Testis (tissue), 3 donors: ENCODE results near the gene MACROH2A1. TPM values are rescaled to one million over a fixed set of nuclear protein-coding genes. Genes with fewer than 3 reads are reported as not detected.

Experiments used
- DNase-seq: peaks from one replicate; pipeline ENCODE4 v3.0.0-alpha.2; 2019
- H3K27ac ChIP-seq, 2 donors: fragments of 200-600 bp; sonication (generic); one replicate each; pipeline ENCODE4 v1.5.1; 2019
- H3K27me3 ChIP-seq: fragments of 200-600 bp; sonication (generic); one replicate; pipeline ENCODE4 v1.5.1; 2019
- H3K36me3 ChIP-seq: fragments of 200-600 bp; sonication (generic); one replicate; pipeline ENCODE4 v1.5.1; 2017; ENCODE audit warnings: low read depth; ENCODE audit errors: missing control alignments
- H3K4me1 ChIP-seq: fragments of 200-600 bp; sonication (generic); one replicate; pipeline ENCODE4 v1.5.1; 2019
- H3K4me3 ChIP-seq, 2 donors: fragments of 200-600 bp; sonication (generic); one replicate each; pipeline ENCODE4 v1.5.1; 2017 to 2019
- H3K9me3 ChIP-seq: fragments of 200-600 bp; sonication (generic); one replicate; pipeline ENCODE4 v1.5.1; 2017
- CTCF ChIP-seq, 3 experiments: fragments of 450-650 bp in 2 of 3; fragments of 200-600 bp in 1 of 3; sonication (generic) in 1 of 3; IDR thresholded peaks; one replicate each; pipeline ENCODE4 v1.5.1; 2016 to 2019; ENCODE audit warnings: antibody characterized with exemption in 3 of 3, mild to moderate bottlenecking in 2 of 3, moderate library complexity in 1 of 3
- POLR2A ChIP-seq: fragments of 450-650 bp; IDR thresholded peaks from one replicate; pipeline ENCODE4 v1.6.1; 2017; ENCODE audit warnings: antibody characterized with exemption, mild to moderate bottlenecking, moderate library complexity
- WGBS, 2 donors: methylation state at CpG; one replicate each; pipeline ENCODE4 v1.1.5; 2018; 5-methylcytosine and 5-hydroxymethylcytosine counted together
- intact Hi-C: fragments of 100-400 bp; cut with DNase I; formaldehyde crosslinking; loops from one replicate; pipeline ENCODE4 v1.15.1; 2023; ENCODE audit warnings: low total_unique reads
- polyA plus RNA-seq: library from polyadenylated mRNA; stranded (reverse); fragments of 350-450 nt; fragmentation: Illumina TruSeq; extraction: RNeasy Lipid Tissue Mini Kit (QIAGEN cat#74804); gene quantifications from one replicate; pipeline ENCODE4 v1.2.3, GENCODE V29; 2014; ENCODE audit warnings: low read depth, low replicate concordance; ENCODE audit not compliant: insufficient read depth
- total RNA-seq, 2 donors: library from RNA; depleted of rRNA; stranded (reverse); fragments of >200 nt; gene quantifications; one replicate each; pipeline ENCODE4 v1.2.3, GENCODE V29; 2016

Gene MACROH2A1
- total and polyA plus RNA-seq, 3 donors from 2014 or later: 92.9 to 191 (median 178) TPM

- WGBS, 2 donors: 78 to 89% methylated on average over 7 of the region's 7 CpGs
These were observed 19.9 kb downstream of the MACROH2A1 start for GRCh38 chr5:135379046-135379654.

GRCh38 chr5:135377751-135378680, 21.0 kb downstream of the MACROH2A1 start:
- H3K27me3 ChIP-seq: no peaks in the 10 kb centered on the region
- TF ChIP-seq CTCF (IDR thresholded peaks at IDR 0.05) (no peak), POLR2A (no peak)

More at GRCh38 chr5:135379046-135379654, 19.9 kb downstream of the MACROH2A1 start:
- H3K36me3 ChIP-seq: no peaks in the 10 kb centered on the region
- H3K27me3 ChIP-seq: no peaks in the 10 kb centered on the region
- no peaks in the 10 kb centered on the region for H3K4me1 ChIP-seq
- H3K9me3 ChIP-seq: no peaks in the 10 kb centered on the region
- no peak overlapping the region for H3K4me3 ChIP-seq
- no peak for DNase-seq
- intact Hi-C loops: no loop called here
- H3K27ac ChIP-seq: no peak overlapping the region
- TF ChIP-seq POLR2A (no peak), CTCF (IDR thresholded peaks at IDR 0.05) (no peak)

GRCh38 chr5:135376961-135377624, 21.9 kb downstream of the MACROH2A1 start:
- no peaks in the 10 kb centered on the region for H3K9me3 ChIP-seq
- H3K4me1 ChIP-seq: no peaks in the 10 kb centered on the region
- TF ChIP-seq CTCF (IDR thresholded peaks at IDR 0.05) (no peak), POLR2A (no peak)
- no peak for DNase-seq
- intact Hi-C loops: no loop called here
- no peaks in the 10 kb centered on the region for H3K27me3 ChIP-seq
- H3K36me3 ChIP-seq: no peaks in the 10 kb centered on the region
- no peak overlapping the region for H3K4me3 ChIP-seq
- 63 to 74% methylated on average over 12 to 13 of the region's 13 CpGs for WGBS, 2 donors
- no peak overlapping the region for H3K27ac ChIP-seq

More at GRCh38 chr5:135377751-135378680, 21.0 kb downstream of the MACROH2A1 start:
- Histone ChIP-seq H3K27ac (no peak overlapping the region), H3K36me3 (no peaks in the 10 kb centered on the region), H3K9me3 (no peaks in the 10 kb centered on the region), H3K4me1 (no peaks in the 10 kb centered on the region), H3K4me3 (no peak overlapping the region)
- 78 to 83% methylated on average over 17 of the region's 17 CpGs for WGBS, 2 donors
- no peak for DNase-seq
- intact Hi-C loops: no loop called here

- DNase-seq: no peak
- 73 to 77% methylated on average over 6 of the region's 6 CpGs for WGBS, 2 donors
- no peaks in the 10 kb centered on the region for H3K36me3 ChIP-seq
These were observed 23.8 kb downstream of the MACROH2A1 start for GRCh38 chr5:135375040-135375793.

More at GRCh38 chr5:135375040-135375793, 23.8 kb downstream of the MACROH2A1 start:
- Histone ChIP-seq H3K4me1 (no peaks in the 10 kb centered on the region), H3K4me3 (no peak overlapping the region), H3K9me3 (no peaks in the 10 kb centered on the region), H3K27me3 (no peaks in the 10 kb centered on the region), H3K27ac (no peak overlapping the region)
- no peak for TF ChIP-seq POLR2A
- TF ChIP-seq CTCF (IDR thresholded peaks at IDR 0.05): no peak
- intact Hi-C loops: no loop called here
